HG02943 (cell line): Measurements from ENCODE around the gene HEATR9.

Experiments used
- ATAC-seq: cut with Tn5 transposase; IDR thresholded peaks from one replicate; pipeline ENCODE4 v1.9.1; 2021; ENCODE audit warnings: mild to moderate bottlenecking, low read depth, moderate library complexity; ENCODE audit not compliant: unreplicated experiment

The HEATR9 gene

GRCh38 chr17:35867574-35867973 lies 1.1 kb downstream of the HEATR9 start:
- ATAC-seq = no peak

GRCh38 chr17:35866341-35866950 lies 2.2 kb downstream of the HEATR9 start:
- ATAC-seq = no peak

- no peak for ATAC-seq
These were observed 3.0 kb downstream of the HEATR9 start for GRCh38 chr17:35865412-35866340.

GRCh38 chr17:35864853-35865252 lies 3.8 kb downstream of the HEATR9 start:
- no peak for ATAC-seq

- no peak for ATAC-seq
These were observed 12.1 kb downstream of the HEATR9 start for GRCh38 chr17:35856603-35857002.

GRCh38 chr17:35855965-35856364 lies 12.7 kb downstream of the HEATR9 start:
- no peak for ATAC-seq

GRCh38 chr17:35849469-35850348 lies 19.0 kb downstream of the HEATR9 start:
- ATAC-seq = no peak

- no peak for ATAC-seq
These were observed 20.9 kb downstream of the HEATR9 start for GRCh38 chr17:35847633-35848373.

- ATAC-seq = no peak
These were observed 21.7 kb downstream of the HEATR9 start for GRCh38 chr17:35847006-35847405.

GRCh38 chr17:35846055-35846809 lies 22.5 kb downstream of the HEATR9 start:
- no peak for ATAC-seq

GRCh38 chr17:35844547-35844946 lies 24.1 kb downstream of the HEATR9 start:
- no peak for ATAC-seq

- ATAC-seq = no peak
These were observed 25.0 kb downstream of the HEATR9 start for GRCh38 chr17:35843698-35844097.

GRCh38 chr17:35842239-35842638 lies 26.5 kb downstream of the HEATR9 start:
- no peak for ATAC-seq

- ATAC-seq = no peak
These were observed 27.2 kb downstream of the HEATR9 start for GRCh38 chr17:35841505-35841904.

- ATAC-seq = no peak
These were observed 27.6 kb downstream of the HEATR9 start for GRCh38 chr17:35841101-35841500.

GRCh38 chr17:35825206-35825605 lies 43.5 kb downstream of the HEATR9 start:
- ATAC-seq = no peak

- no peak for ATAC-seq
These were observed 47.4 kb downstream of the HEATR9 start for GRCh38 chr17:35821308-35821707.

GRCh38 chr17:35819455-35819854 lies 49.2 kb downstream of the HEATR9 start:
- ATAC-seq = no peak

GRCh38 chr17:35817196-35817595 lies 51.5 kb downstream of the HEATR9 start:
- no peak for ATAC-seq

- ATAC-seq = no peak
These were observed 52.0 kb downstream of the HEATR9 start for GRCh38 chr17:35816723-35817122.
